H1 (cell line): ENCODE data around the gene DCLRE1B. TPM values are rescaled to one million over a fixed set of nuclear protein-coding genes. Genes with fewer than 3 reads are reported as not detected.

ENCODE experiments used
- CTCF ChIA-PET: fragments of 300-600 bp; sonication (Branson Sonifier 250); formaldehyde crosslinking; loops from one replicate; lab custom pipeline; 2021; ENCODE audit not compliant: partially characterized antibody; lab: Charles Lee
- POLR2A ChIA-PET: fragments of 300-600 bp; sonication (Branson Sonifier 250); formaldehyde crosslinking; loops from one replicate; lab custom pipeline; 2021; ENCODE audit warnings: inconsistent platforms; ENCODE audit not compliant: partially characterized antibody; lab: Charles Lee
- DNase-seq, 2 experiments: peaks; one replicate each; pipeline versions ENCODE4 v3.0.0 to v3.0.0-alpha.2; 2010 to 2022; ENCODE audit warnings: low spot score in 2 of 2, low read depth in 1 of 2, mixed read lengths in 1 of 2
- FAIRE-seq: peaks from 2 replicates; lab custom pipeline; 2011; peaks lifted over from hg19 to GRCh38; lab: Jason Lieb, UNC
- H2AFZ ChIP-seq: 2 replicates; pipeline ENCODE4 v1.8.1; 2012; ENCODE audit warnings: low read length, inconsistent platforms
- H2AK5ac ChIP-seq: 2 replicates; pipeline ENCODE4 v1.6.1; 2013; ENCODE audit warnings: low read depth, low read length
- H2BK120ac ChIP-seq: replicated peaks from 2 replicates; pipeline ENCODE3; 2013; ENCODE audit warnings: low read depth, low read length, inconsistent platforms
- H2BK12ac ChIP-seq: 2 replicates; pipeline ENCODE4 v1.6.1; 2013; ENCODE audit warnings: low read depth, low read length
- H2BK15ac ChIP-seq: 2 replicates; pipeline ENCODE4 v1.6.1; 2013; ENCODE audit warnings: low read length
- H2BK20ac ChIP-seq: 2 replicates; pipeline ENCODE4 v1.6.1; 2013; ENCODE audit warnings: low read length
- H2BK5ac ChIP-seq: 2 replicates; pipeline ENCODE4 v1.6.1; 2013; ENCODE audit warnings: low read depth, low read length
- H3K14ac ChIP-seq: 2 replicates; pipeline ENCODE4 v1.6.1; 2013; ENCODE audit warnings: inconsistent platforms; ENCODE audit not compliant: insufficient read length
- H3K18ac ChIP-seq: 2 replicates; pipeline ENCODE4 v1.6.1; 2013; ENCODE audit warnings: low read length; ENCODE audit errors: extremely low read depth
- H3K23ac ChIP-seq: 2 replicates; pipeline ENCODE4 v1.6.1; 2013; ENCODE audit warnings: inconsistent platforms; ENCODE audit not compliant: insufficient read length
- H3K23me2 ChIP-seq: 2 replicates; pipeline ENCODE4 v1.6.1; 2013; ENCODE audit warnings: low read depth, low read length
- H3K27ac ChIP-seq: 2 replicates; pipeline ENCODE4 v1.6.1; 2011; ENCODE audit warnings: low read depth, low read length, inconsistent platforms
- H3K27me3 ChIP-seq, 4 experiments: replicated peaks in 1 of 4; 1 replicate in 1 of 4; 2 replicates in 3 of 4; pipeline versions ENCODE4 v1.6.1 to v1.8.1; 2011 to 2013; ENCODE audit warnings: low read length in 3 of 4, mild to moderate bottlenecking in 3 of 4, inconsistent platforms in 2 of 4, mixed read lengths in 2 of 4, moderate library complexity in 1 of 4; ENCODE audit not compliant: control insufficient read depth in 3 of 4, insufficient read depth in 3 of 4; ENCODE audit errors: extremely low read depth in 1 of 4
- H3K36me3 ChIP-seq, 4 experiments: 2 replicates each; pipeline versions ENCODE4 v1.6.1 to v1.8.1; 2011 to 2013; ENCODE audit warnings: mild to moderate bottlenecking in 4 of 4, low read length in 3 of 4, moderate library complexity in 2 of 4, control low read depth in 1 of 4, inconsistent platforms in 1 of 4; ENCODE audit not compliant: insufficient read depth in 4 of 4, control insufficient read depth in 2 of 4
- H3K4ac ChIP-seq: replicated peaks from 2 replicates; pipeline ENCODE3; 2013; ENCODE audit warnings: low read length, low read depth, mixed read lengths, inconsistent platforms; ENCODE audit not compliant: insufficient read length
- H3K4me1 ChIP-seq, 4 experiments: replicated peaks in 1 of 4; 1 replicate in 1 of 4; 2 replicates in 3 of 4; pipeline versions ENCODE4 v1.6.1 to v1.8.1; 2011 to 2013; ENCODE audit warnings: low read length in 3 of 4, inconsistent platforms in 2 of 4, mixed read lengths in 1 of 4; ENCODE audit not compliant: insufficient read depth in 4 of 4, control insufficient read depth in 3 of 4
- H3K4me2 ChIP-seq, 2 experiments: 2 replicates each; pipeline versions ENCODE4 v1.6.1 to v1.8.1; 2011 to 2013; ENCODE audit warnings: low read depth in 2 of 2, low read length in 2 of 2, control low read depth in 1 of 2, inconsistent platforms in 1 of 2, mild to moderate bottlenecking in 1 of 2; ENCODE audit not compliant: insufficient read depth in 1 of 2
- H3K4me3 ChIP-seq, 4 experiments: fragments of 200-600, 300-600 bp in 1 of 4; sonication (generic), shearing (Covaris generic), sonication (Bioruptor Twin) in 1 of 4; 2 replicates each; pipeline versions ENCODE4 v1.5.1 to v1.8.1; 2011 to 2016; ENCODE audit warnings: low read length in 4 of 4, low read depth in 3 of 4, control low read depth in 2 of 4, inconsistent platforms in 2 of 4, mild to moderate bottlenecking in 2 of 4, mixed read lengths in 1 of 4, moderate library complexity in 1 of 4; ENCODE audit not compliant: insufficient read depth in 2 of 4; ENCODE audit errors: extremely low read depth in 1 of 4
- H3K56ac ChIP-seq: replicated peaks from 2 replicates; pipeline ENCODE3; 2013; ENCODE audit warnings: low read depth, mild to moderate bottlenecking, mixed read lengths, low read length, inconsistent platforms; ENCODE audit not compliant: insufficient read length
- H3K79me1 ChIP-seq: 2 replicates; pipeline ENCODE4 v1.6.1; 2013; ENCODE audit warnings: low read depth, low read length, control low read depth
- H3K79me2 ChIP-seq, 2 experiments: 2 replicates each; pipeline versions ENCODE4 v1.6.1 to v1.8.1; 2012 to 2013; ENCODE audit warnings: low read length in 2 of 2, mild to moderate bottlenecking in 2 of 2, inconsistent platforms in 1 of 2; ENCODE audit not compliant: insufficient read depth in 2 of 2, control insufficient read depth in 1 of 2
- H3K9ac ChIP-seq, 4 experiments: replicated peaks in 1 of 4; 1 replicate in 1 of 4; 2 replicates in 3 of 4; pipeline versions ENCODE4 v1.6.1 to v1.8.1; 2011 to 2013; ENCODE audit warnings: low read depth in 3 of 4, low read length in 3 of 4, control low read depth in 2 of 4, mild to moderate bottlenecking in 2 of 4, moderate library complexity in 2 of 4, inconsistent platforms in 1 of 4; ENCODE audit errors: extremely low read depth in 1 of 4
- H3K9me3 ChIP-seq, 2 experiments: 2 replicates each; pipeline versions ENCODE4 v1.6.1 to v1.8.1; 2012 to 2013; ENCODE audit warnings: mild to moderate bottlenecking in 2 of 2, moderate library complexity in 2 of 2, control low read depth in 1 of 2, inconsistent platforms in 1 of 2, low read depth in 1 of 2, low read length in 1 of 2, mixed read lengths in 1 of 2; ENCODE audit not compliant: insufficient read depth in 2 of 2
- H4K20me1 ChIP-seq, 2 experiments: replicated peaks in 1 of 2; 2 replicates each; pipeline versions ENCODE3 to v1.8.1; 2011 to 2013; ENCODE audit warnings: inconsistent platforms in 2 of 2, low read length in 2 of 2, mild to moderate bottlenecking in 1 of 2; ENCODE audit not compliant: insufficient read depth in 2 of 2, control insufficient read depth in 1 of 2
- H4K5ac ChIP-seq: 2 replicates; pipeline ENCODE4 v1.6.1; 2013; ENCODE audit warnings: low read length, low read depth, mixed read lengths, inconsistent platforms; ENCODE audit not compliant: insufficient read length
- H4K8ac ChIP-seq: 2 replicates; pipeline ENCODE4 v1.8.0; 2013; ENCODE audit warnings: mild to moderate bottlenecking, moderate library complexity, low read length, inconsistent platforms; ENCODE audit not compliant: insufficient read depth; ENCODE audit errors: extremely low read depth
- H4K91ac ChIP-seq: replicated peaks from 2 replicates; pipeline ENCODE3; 2013; ENCODE audit warnings: low read length, mixed read lengths, inconsistent platforms; ENCODE audit not compliant: insufficient read length
- BCL11A ChIP-seq, 2 experiments: IDR thresholded peaks; one replicate each; pipeline ENCODE4 v1.6.1; 2011; ENCODE audit warnings: low read depth in 2 of 2, low read length in 2 of 2, mild to moderate bottlenecking in 2 of 2
- CEBPB ChIP-seq: IDR thresholded peaks from 2 replicates; pipeline ENCODE4 v1.6.1; 2012; ENCODE audit warnings: low read depth, low read length
- CREB1 ChIP-seq: IDR thresholded peaks from 2 replicates; pipeline ENCODE4 v1.6.1; 2012; ENCODE audit warnings: inconsistent platforms
- HDAC6 ChIP-seq: IDR thresholded peaks from one replicate; pipeline ENCODE4 v1.7.1; 2012; ENCODE audit warnings: low read depth, mild to moderate bottlenecking, inconsistent platforms, low read length, moderate library complexity
- JUND ChIP-seq: IDR thresholded peaks from 2 replicates; pipeline ENCODE4 v1.6.1; 2011; ENCODE audit warnings: mild to moderate bottlenecking, improper control_type of control experiment, low read length
- POLR2AphosphoS5 ChIP-seq: IDR thresholded peaks from 2 replicates; pipeline ENCODE4 v1.6.1; 2011; ENCODE audit warnings: low read depth, low read length
- POU5F1 ChIP-seq: IDR thresholded peaks from 2 replicates; pipeline ENCODE4 v1.6.1; 2011; ENCODE audit warnings: low read depth, mild to moderate bottlenecking, low read length, moderate library complexity
- RAD21 ChIP-seq, 2 experiments: IDR thresholded peaks in 1 of 2; conservative IDR thresholded peaks in 1 of 2; 2 replicates each; pipeline ENCODE4 v1.6.1; 2011; ENCODE audit warnings: low read depth in 2 of 2, low read length in 2 of 2, improper control_type of control experiment in 1 of 2, inconsistent platforms in 1 of 2, mild to moderate bottlenecking in 1 of 2, moderate library complexity in 1 of 2
- SAP30 ChIP-seq: fragments of 300-600 bp; sonication (generic); IDR thresholded peaks from 2 replicates; pipeline ENCODE4 v1.7.1; 2012; ENCODE audit warnings: low read length, moderate library complexity, mild to moderate bottlenecking, inconsistent platforms; ENCODE audit not compliant: insufficient read depth, insufficient replicate concordance
- SIN3A ChIP-seq, 2 experiments: IDR thresholded peaks in 1 of 2; conservative IDR thresholded peaks in 1 of 2; 2 replicates each; pipeline ENCODE4 v1.6.1; 2011 to 2012; ENCODE audit warnings: low read length in 2 of 2, improper control_type of control experiment in 1 of 2, low read depth in 1 of 2, mild to moderate bottlenecking in 1 of 2
- TBP ChIP-seq: IDR thresholded peaks from 2 replicates; pipeline ENCODE4 v1.6.1; 2011; ENCODE audit warnings: low read depth, low read length, improper control_type of control experiment
- TCF12 ChIP-seq: IDR thresholded peaks from 2 replicates; pipeline ENCODE4 v1.6.1; 2011; ENCODE audit warnings: low read depth, mild to moderate bottlenecking, low read length
- WGBS, 2 experiments: shearing (Covaris generic) in 1 of 2; methylation state at CpG; one replicate each; pipeline versions ENCODE4 v1.1.6 to v1.1.7; 2013 to 2015; ENCODE audit warnings: low lambda C conversion rate in 2 of 2, mixed read lengths in 2 of 2, inconsistent platforms in 1 of 2, low coverage in 1 of 2, missing lambda C conversion rate in 1 of 2; ENCODE audit not compliant: insufficient replicate concordance in 2 of 2, insufficient coverage in 1 of 2, insufficient read length in 1 of 2; ENCODE audit errors: extremely low coverage in 1 of 2, missing lambda C conversion rate in 1 of 2; 5-methylcytosine and 5-hydroxymethylcytosine counted together
- polyA plus RNA-seq, 7 experiments: library from polyadenylated mRNA; depleted of rRNA in 3 of 7; stranded (reverse) in 5 of 7; unstranded in 2 of 7; fragments of >200 nt in 5 of 7; fragments of 200-250 nt in 2 of 7; gene quantifications; 1 replicate in 5 of 7; 2 replicates in 1 of 7; 4 replicates in 1 of 7; pipeline versions ENCODE4 v1.2.1 to v1.2.3, GENCODE V29; 2011 to 2013; ENCODE audit warnings: missing spikeins in 2 of 7, mixed read lengths in 2 of 7
- total RNA-seq: library from RNA; stranded (reverse); fragmentation: NEBNext Ultra II Directional; extraction: Animal tissue kit (Norgen Biotek cat#: 25700); gene quantifications from 2 replicates; pipeline ENCODE4 v1.2.1, GENCODE V29; 2021
- TF ChIP-seq, protein P1 (sequence below): IDR thresholded peaks from 2 replicates; pipeline ENCODE4 v1.6.1; 2011; ENCODE audit warnings: low read length, improper control_type of control experiment

DCLRE1B gene
- total and polyA plus RNA-seq, 2 of the 8 experiments (the other 6 are each of a cell fraction or from before 2014, with no cell fraction given), result 5.5 to 11.0 TPM

DNA sequence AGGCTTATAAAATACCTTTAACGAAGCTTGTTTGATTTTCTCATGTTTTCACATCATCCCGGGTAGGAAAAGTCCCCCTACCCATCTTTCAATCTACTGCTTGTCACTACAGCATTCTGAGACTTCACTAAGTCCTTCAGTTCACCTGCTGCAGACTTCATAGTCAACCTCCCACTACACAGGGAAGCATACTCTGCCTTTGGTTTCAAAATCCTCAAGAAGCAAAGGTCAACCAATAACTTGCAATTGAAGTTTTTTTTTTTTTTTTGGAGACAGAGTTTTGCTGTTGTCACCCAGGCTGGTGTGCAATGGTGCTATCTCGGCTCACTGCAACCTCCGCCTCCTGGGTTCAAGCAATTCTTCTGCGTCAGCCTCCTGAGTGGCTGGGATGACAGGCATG is 28.9 kb upstream of the DCLRE1B start:
- no peaks in the 10 kb centered on the region; the same call in 1 of the 2 replicates for H3K23me2 ChIP-seq
- H4K91ac ChIP-seq, result no peak overlapping the region
- no peak overlapping the region for H3K27ac ChIP-seq
- H4K20me1 ChIP-seq, result no peaks in the 10 kb centered on the region
- no peak overlapping the region for H3K14ac ChIP-seq
- H3K4me3 ChIP-seq, result no peak overlapping the region
- H3K23ac ChIP-seq, result no peak overlapping the region
- H3K4ac ChIP-seq, result no peak overlapping the region
- no peak overlapping the region for H3K56ac ChIP-seq
- POLR2A ChIA-PET, result no interaction called here
- no peak for FAIRE-seq
- no peaks in the 10 kb centered on the region for H3K79me1 ChIP-seq
- no peak overlapping the region for H2BK20ac ChIP-seq
- CTCF ChIA-PET, result interaction anchor here (0.6 to 1.8 kb wide), 3 partner anchors 10 to 1011 kb away, joined by 3 to 7 read pairs (median 5); no protein-coding TSS in a partner anchor
- no peak for TF ChIP-seq HDAC6
- no peak for TF ChIP-seq TBP
- no peak for TF ChIP-seq POU5F1
- no peak for TF ChIP-seq SIN3A (conservative IDR thresholded peaks at IDR 0.05 in 1 of 2, IDR thresholded peaks at IDR 0.05 in 1 of 2; ENCODE audit: low read depth in 1 of 2, low read length in 2 of 2)
- no peak for TF ChIP-seq SAP30
- TF ChIP-seq CREB1, result no peak
- no peak for TF ChIP-seq POLR2AphosphoS5
- no peak for TF ChIP-seq BCL11A (IDR thresholded peaks at IDR 0.05; ENCODE audit: low read depth in 2 of 2, low read length in 2 of 2)
- no peak for TF ChIP-seq CEBPB
- no peak for TF ChIP-seq RAD21 (IDR thresholded peaks at IDR 0.05 in 1 of 2, conservative IDR thresholded peaks at IDR 0.05 in 1 of 2; ENCODE audit: low read depth in 2 of 2, low read length in 2 of 2)
- TF ChIP-seq TCF12, result no peak
- TF ChIP-seq, protein P1, sequence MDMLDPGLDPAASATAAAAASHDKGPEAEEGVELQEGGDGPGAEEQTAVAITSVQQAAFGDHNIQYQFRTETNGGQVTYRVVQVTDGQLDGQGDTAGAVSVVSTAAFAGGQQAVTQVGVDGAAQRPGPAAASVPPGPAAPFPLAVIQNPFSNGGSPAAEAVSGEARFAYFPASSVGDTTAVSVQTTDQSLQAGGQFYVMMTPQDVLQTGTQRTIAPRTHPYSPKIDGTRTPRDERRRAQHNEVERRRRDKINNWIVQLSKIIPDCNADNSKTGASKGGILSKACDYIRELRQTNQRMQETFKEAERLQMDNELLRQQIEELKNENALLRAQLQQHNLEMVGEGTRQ, result no peak
- TF ChIP-seq JUND, result no peak
- no peaks in the 10 kb centered on the region for H3K36me3 ChIP-seq
- no peak overlapping the region for H4K5ac ChIP-seq
- H2BK5ac ChIP-seq, result no peak overlapping the region
- no peak for DNase-seq
- no peaks in the 10 kb centered on the region; a peak in 1 of 7 replicates for H3K27me3 ChIP-seq
- no peak overlapping the region for H2BK12ac ChIP-seq
- WGBS, 2 experiments, result 89% methylated on average over 5 of the region's 5 CpGs; no CpG with 5 or more reads in 1 of the 2 experiments
- H3K4me1 ChIP-seq, result no peaks in the 10 kb centered on the region
- no peak overlapping the region for H2AFZ ChIP-seq
- no peak overlapping the region for H3K9ac ChIP-seq
- H3K79me2 ChIP-seq, result no peaks in the 10 kb centered on the region
- no peak overlapping the region for H3K18ac ChIP-seq
- H2BK15ac ChIP-seq, result no peak overlapping the region
- H4K8ac ChIP-seq, result no peak overlapping the region
- no peak overlapping the region for H2BK120ac ChIP-seq
- H2AK5ac ChIP-seq, result no peak overlapping the region
- H3K4me2 ChIP-seq, result no peak overlapping the region
- H3K9me3 ChIP-seq, result no peaks in the 10 kb centered on the region
